Neural cell (in vitro differentiated cells): Measurements from ENCODE around the gene PES1. TPM values are rescaled to one million over a fixed set of nuclear protein-coding genes. Genes with fewer than 3 reads are reported as not detected.

Source experiments
- H2AFZ ChIP-seq: fragments of 200-600, 300-800 bp; sonication (generic), shearing (Covaris generic); 2 replicates; pipeline ENCODE4 v1.6.0; 2014; ENCODE audit warnings: low read depth, mild to moderate bottlenecking, antibody characterized with exemption, low read length, moderate library complexity
- H3F3A ChIP-seq: fragments of 200-600 bp; shearing (Covaris generic); 2 replicates; pipeline ENCODE4 v1.6.1; 2016; ENCODE audit warnings: mild to moderate bottlenecking, moderate library complexity, mixed read lengths, antibody characterized with exemption, low read length; ENCODE audit not compliant: insufficient read depth, poor library complexity, severe bottlenecking
- H3K27ac ChIP-seq: fragments of 200-600, 300-800 bp; sonication (generic), shearing (Covaris generic); 2 replicates; pipeline ENCODE4 v1.5.1; 2014; ENCODE audit warnings: mild to moderate bottlenecking, low read length, moderate library complexity
- H3K27me3 ChIP-seq: fragments of 300-800, 200-600 bp; sonication (generic), shearing (Covaris generic); 2 replicates; pipeline ENCODE4 v1.6.0; 2014; ENCODE audit warnings: mild to moderate bottlenecking, low read depth, low read length, moderate library complexity; ENCODE audit not compliant: insufficient read depth
- H3K36me3 ChIP-seq: fragments of 300-800, 200-600 bp; sonication (generic), shearing (Covaris generic); 2 replicates; pipeline ENCODE4 v1.5.1; 2014; ENCODE audit warnings: mild to moderate bottlenecking, antibody characterized with exemption, low read length, moderate library complexity; ENCODE audit not compliant: insufficient read depth
- H3K4me2 ChIP-seq: fragments of 300-800, 200-600 bp; sonication (generic), shearing (Covaris generic); 2 replicates; pipeline ENCODE4 v1.6.0; 2014; ENCODE audit warnings: mild to moderate bottlenecking, low read length
- H3K4me3 ChIP-seq: fragments of 300-800, 200-600 bp; sonication (generic), shearing (Covaris generic); 2 replicates; pipeline ENCODE4 v1.5.1; 2014; ENCODE audit warnings: mild to moderate bottlenecking, low read length, moderate library complexity
- H3K79me2 ChIP-seq: fragments of 200-600 bp; shearing (Covaris generic); replicated peaks from 2 replicates; pipeline ENCODE4 v1.6.0; 2014; ENCODE audit warnings: mild to moderate bottlenecking, low read length, moderate library complexity; ENCODE audit not compliant: insufficient read depth
- H3K9ac ChIP-seq: fragments of 300-800, 200-600 bp; sonication (generic), shearing (Covaris generic); 2 replicates; pipeline ENCODE4 v1.6.1; 2016; ENCODE audit warnings: mild to moderate bottlenecking, low read length, mixed read lengths
- H3K9me2 ChIP-seq: fragments of 200-600 bp; shearing (Covaris generic); 2 replicates; pipeline ENCODE4 v1.6.1; 2016; ENCODE audit warnings: mild to moderate bottlenecking, low read length, mixed read lengths; ENCODE audit not compliant: insufficient read depth
- H3K9me3 ChIP-seq: fragments of 200-600, 300-800 bp; sonication (generic), shearing (Covaris generic); 2 replicates; pipeline ENCODE4 v1.6.1; 2016; ENCODE audit warnings: mild to moderate bottlenecking, mixed run types, low read length, moderate library complexity, mixed read lengths
- H4K20me1 ChIP-seq: fragments of 200-600 bp; shearing (Covaris generic); 2 replicates; pipeline ENCODE4 v1.6.1; 2016; ENCODE audit warnings: mild to moderate bottlenecking, mixed run types; ENCODE audit not compliant: insufficient read depth
- EP300 ChIP-seq: fragments of 450-650 bp; conservative IDR thresholded peaks from 2 replicates; pipeline ENCODE4 v1.6.1; 2014; ENCODE audit warnings: antibody characterized with exemption, mild to moderate bottlenecking, moderate library complexity; ENCODE audit not compliant: poor library complexity, severe bottlenecking
- EZH2 ChIP-seq: fragments of 200-600, 300-800 bp; shearing (Covaris generic), sonication (generic); IDR thresholded peaks from 2 replicates; pipeline ENCODE4 v1.6.1; 2014; ENCODE audit warnings: antibody characterized with exemption, low read length, borderline replicate concordance, mild to moderate bottlenecking; ENCODE audit not compliant: insufficient read depth, poor library complexity, severe bottlenecking
- MXI1 ChIP-seq: fragments of 450-650 bp; conservative IDR thresholded peaks from 2 replicates; pipeline ENCODE4 v1.6.1; 2014; ENCODE audit warnings: antibody characterized with exemption, mild to moderate bottlenecking; ENCODE audit not compliant: poor library complexity, severe bottlenecking
- POLR2AphosphoS5 ChIP-seq: IDR thresholded peaks from 2 replicates; pipeline ENCODE4 v1.6.1; 2012
- RAD21 ChIP-seq: fragments of 450-650 bp; conservative IDR thresholded peaks from 2 replicates; pipeline ENCODE4 v1.6.1; 2014; ENCODE audit warnings: antibody characterized with exemption, mild to moderate bottlenecking, moderate library complexity
- SMC3 ChIP-seq: fragments of 450-650 bp; conservative IDR thresholded peaks from 2 replicates; pipeline ENCODE4 v1.6.1; 2014; ENCODE audit warnings: antibody characterized with exemption, mild to moderate bottlenecking, moderate library complexity; ENCODE audit not compliant: poor library complexity
- TAF1 ChIP-seq: IDR thresholded peaks from 2 replicates; pipeline ENCODE4 v1.6.1; 2012; ENCODE audit warnings: low read depth
- polyA plus RNA-seq: library from polyadenylated mRNA; depleted of rRNA; stranded (reverse); fragments of >200 nt; gene quantifications from 2 replicates; pipeline ENCODE4 v1.2.3, GENCODE V29; 2014
- TF ChIP-seq, protein P1 (sequence below): IDR thresholded peaks from 2 replicates; pipeline ENCODE4 v1.6.1; 2012; ENCODE audit warnings: borderline replicate concordance
- TF ChIP-seq, protein P2 (sequence below): fragments of 450-650 bp; IDR thresholded peaks from 2 replicates; pipeline ENCODE4 v1.5.1; 2014; ENCODE audit warnings: antibody characterized with exemption, mild to moderate bottlenecking, moderate library complexity; ENCODE audit not compliant: poor library complexity, severe bottlenecking

The PES1 gene
- polyA plus RNA-seq, 1 donor from 2014 or later = 44.1 TPM

DNA sequence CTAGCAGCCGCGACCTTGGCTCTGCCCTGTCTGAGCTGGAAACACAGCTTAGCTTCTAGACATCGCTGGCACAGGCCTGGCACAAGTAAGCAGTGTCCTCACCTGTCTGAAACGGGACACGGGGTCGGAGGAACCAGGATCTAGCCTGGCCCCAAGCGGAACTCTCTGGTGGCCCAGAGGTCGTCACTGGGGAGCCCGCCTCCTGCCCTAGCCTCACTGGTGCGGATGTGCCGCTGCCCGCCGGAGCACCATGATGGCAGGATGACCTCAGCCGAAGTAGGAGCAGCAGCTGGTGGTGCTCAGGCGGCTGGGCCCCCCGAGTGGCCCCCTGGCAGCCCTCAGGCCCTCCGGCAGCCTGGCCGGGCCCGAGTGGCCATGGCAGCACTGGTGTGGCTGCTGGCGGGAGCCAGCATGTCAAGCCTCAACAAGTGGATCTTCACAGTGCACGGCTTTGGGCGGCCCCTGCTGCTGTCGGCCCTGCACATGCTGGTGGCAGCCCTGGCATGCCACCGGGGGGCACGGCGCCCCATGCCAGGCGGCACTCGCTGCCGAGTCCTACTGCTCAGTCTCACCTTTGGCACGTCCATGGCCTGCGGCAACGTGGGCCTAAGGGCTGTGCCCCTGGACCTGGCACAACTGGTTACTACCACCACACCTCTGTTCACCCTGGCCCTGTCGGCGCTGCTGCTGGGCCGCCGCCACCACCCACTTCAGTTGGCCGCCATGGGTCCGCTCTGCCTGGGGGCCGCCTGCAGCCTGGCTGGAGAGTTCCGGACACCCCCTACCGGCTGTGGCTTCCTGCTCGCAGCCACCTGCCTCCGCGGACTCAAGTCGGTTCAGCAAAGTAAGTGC, 44.7 kb upstream of the PES1 start:
- no peak overlapping the region for H2AFZ ChIP-seq
- no peaks in the 10 kb centered on the region for H3K36me3 ChIP-seq
- H3K27me3 ChIP-seq = no peaks in the 10 kb centered on the region
- no peaks in the 10 kb centered on the region for H3K9me2 ChIP-seq
- H3K4me2 ChIP-seq = peak overlapping the region; percentile 11
- no peaks in the 10 kb centered on the region for H3K79me2 ChIP-seq
- no peak overlapping the region for H3K27ac ChIP-seq
- H3K4me3 ChIP-seq = peak overlapping the region; percentile 73
- H3K9me3 ChIP-seq = no peaks in the 10 kb centered on the region
- H3K9ac ChIP-seq = peak overlapping the region; percentile 63
- no peaks in the 10 kb centered on the region for H4K20me1 ChIP-seq
- TF ChIP-seq, protein P1, sequence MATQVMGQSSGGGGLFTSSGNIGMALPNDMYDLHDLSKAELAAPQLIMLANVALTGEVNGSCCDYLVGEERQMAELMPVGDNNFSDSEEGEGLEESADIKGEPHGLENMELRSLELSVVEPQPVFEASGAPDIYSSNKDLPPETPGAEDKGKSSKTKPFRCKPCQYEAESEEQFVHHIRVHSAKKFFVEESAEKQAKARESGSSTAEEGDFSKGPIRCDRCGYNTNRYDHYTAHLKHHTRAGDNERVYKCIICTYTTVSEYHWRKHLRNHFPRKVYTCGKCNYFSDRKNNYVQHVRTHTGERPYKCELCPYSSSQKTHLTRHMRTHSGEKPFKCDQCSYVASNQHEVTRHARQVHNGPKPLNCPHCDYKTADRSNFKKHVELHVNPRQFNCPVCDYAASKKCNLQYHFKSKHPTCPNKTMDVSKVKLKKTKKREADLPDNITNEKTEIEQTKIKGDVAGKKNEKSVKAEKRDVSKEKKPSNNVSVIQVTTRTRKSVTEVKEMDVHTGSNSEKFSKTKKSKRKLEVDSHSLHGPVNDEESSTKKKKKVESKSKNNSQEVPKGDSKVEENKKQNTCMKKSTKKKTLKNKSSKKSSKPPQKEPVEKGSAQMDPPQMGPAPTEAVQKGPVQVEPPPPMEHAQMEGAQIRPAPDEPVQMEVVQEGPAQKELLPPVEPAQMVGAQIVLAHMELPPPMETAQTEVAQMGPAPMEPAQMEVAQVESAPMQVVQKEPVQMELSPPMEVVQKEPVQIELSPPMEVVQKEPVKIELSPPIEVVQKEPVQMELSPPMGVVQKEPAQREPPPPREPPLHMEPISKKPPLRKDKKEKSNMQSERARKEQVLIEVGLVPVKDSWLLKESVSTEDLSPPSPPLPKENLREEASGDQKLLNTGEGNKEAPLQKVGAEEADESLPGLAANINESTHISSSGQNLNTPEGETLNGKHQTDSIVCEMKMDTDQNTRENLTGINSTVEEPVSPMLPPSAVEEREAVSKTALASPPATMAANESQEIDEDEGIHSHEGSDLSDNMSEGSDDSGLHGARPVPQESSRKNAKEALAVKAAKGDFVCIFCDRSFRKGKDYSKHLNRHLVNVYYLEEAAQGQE = no peak
- TF ChIP-seq MXI1 = no peak
- no peak for TF ChIP-seq RAD21
- TF ChIP-seq EP300 = no peak
- no peaks in the 10 kb centered on the region for H3F3A ChIP-seq

DNA sequence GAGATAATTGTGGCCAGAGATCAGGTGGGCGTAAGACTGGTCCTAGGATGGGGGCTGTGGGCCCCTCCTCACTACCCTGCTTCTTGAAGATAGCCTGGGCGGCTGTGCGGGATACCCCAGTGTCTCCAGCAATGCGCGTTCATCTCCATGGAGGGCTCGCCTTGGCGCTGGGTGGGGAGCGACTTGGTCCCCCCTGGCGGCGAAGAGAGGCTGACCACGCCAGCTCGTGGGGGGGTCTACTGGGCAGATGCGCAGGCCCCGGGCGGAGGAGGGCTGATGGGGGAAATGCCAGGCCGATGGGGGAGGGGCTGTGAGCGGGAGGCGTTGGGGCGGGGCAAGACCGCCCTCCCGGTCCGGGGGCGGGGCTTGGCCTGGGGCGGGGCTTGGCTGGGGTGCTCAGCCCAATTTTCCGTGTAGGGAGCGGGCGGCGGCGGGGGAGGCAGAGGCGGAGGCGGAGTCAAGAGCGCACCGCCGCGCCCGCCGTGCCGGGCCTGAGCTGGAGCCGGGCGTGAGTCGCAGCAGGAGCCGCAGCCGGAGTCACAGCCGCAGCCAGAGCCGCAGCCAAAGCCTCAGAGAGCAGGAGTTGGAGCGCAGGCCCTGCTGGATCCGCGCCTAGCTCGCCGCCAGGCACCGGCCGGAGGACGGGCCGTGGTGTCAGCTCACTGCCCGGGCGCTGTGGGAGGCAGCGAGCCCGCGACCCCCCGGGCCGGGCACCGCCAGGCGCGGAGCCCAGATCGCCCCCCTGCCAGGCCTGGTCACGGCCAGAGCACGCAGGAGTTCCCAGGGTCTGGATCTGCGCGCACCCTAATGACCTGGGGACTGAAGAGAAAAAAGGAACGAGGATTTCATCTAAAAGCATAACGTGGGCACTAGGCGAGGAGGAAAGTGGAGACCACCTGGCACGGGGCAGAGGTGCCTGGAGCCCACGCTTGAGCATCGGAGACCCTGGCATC, 43.8 kb upstream of the PES1 start, which contains the start of gene SLC35E4:
Gene SLC35E4 (plus strand): TSS at position 509 of the 953 bp plus-strand sequence. CDS start 670 bp downstream, outside the sequence.
- no peaks in the 10 kb centered on the region for H3K9me2 ChIP-seq
- H3K36me3 ChIP-seq = no peaks in the 10 kb centered on the region
- no peaks in the 10 kb centered on the region for H3K79me2 ChIP-seq
- H3K4me2 ChIP-seq = peak within 1 kb of the TSS; percentile 11
- TF ChIP-seq RAD21 (no peak), TAF1 (no peak), EZH2 (no peak), EP300 (no peak), POLR2AphosphoS5 (peak; percentile 25), SMC3 (no peak), MXI1 (peak; percentile 30)
- TF ChIP-seq, protein P1 = peak; percentile 31
- TF ChIP-seq, protein P2, sequence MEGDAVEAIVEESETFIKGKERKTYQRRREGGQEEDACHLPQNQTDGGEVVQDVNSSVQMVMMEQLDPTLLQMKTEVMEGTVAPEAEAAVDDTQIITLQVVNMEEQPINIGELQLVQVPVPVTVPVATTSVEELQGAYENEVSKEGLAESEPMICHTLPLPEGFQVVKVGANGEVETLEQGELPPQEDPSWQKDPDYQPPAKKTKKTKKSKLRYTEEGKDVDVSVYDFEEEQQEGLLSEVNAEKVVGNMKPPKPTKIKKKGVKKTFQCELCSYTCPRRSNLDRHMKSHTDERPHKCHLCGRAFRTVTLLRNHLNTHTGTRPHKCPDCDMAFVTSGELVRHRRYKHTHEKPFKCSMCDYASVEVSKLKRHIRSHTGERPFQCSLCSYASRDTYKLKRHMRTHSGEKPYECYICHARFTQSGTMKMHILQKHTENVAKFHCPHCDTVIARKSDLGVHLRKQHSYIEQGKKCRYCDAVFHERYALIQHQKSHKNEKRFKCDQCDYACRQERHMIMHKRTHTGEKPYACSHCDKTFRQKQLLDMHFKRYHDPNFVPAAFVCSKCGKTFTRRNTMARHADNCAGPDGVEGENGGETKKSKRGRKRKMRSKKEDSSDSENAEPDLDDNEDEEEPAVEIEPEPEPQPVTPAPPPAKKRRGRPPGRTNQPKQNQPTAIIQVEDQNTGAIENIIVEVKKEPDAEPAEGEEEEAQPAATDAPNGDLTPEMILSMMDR = peak; percentile 16
- H3F3A ChIP-seq = no peaks in the 10 kb centered on the region
- H4K20me1 ChIP-seq = no peaks in the 10 kb centered on the region
- no peaks in the 10 kb centered on the region for H3K27me3 ChIP-seq
- no peaks in the 10 kb centered on the region for H3K9me3 ChIP-seq
- peak within 1 kb of the TSS; percentile 73 for H3K4me3 ChIP-seq
- H2AFZ ChIP-seq = no peak within 1 kb of the TSS
- no peak within 1 kb of the TSS for H3K27ac ChIP-seq
- peak within 1 kb of the TSS; percentile 63 for H3K9ac ChIP-seq
